Lung microvascular endothelial cell (primary cell): Measurements from ENCODE around the gene PHF13. TPM values are rescaled to one million over a fixed set of nuclear protein-coding genes. Genes with fewer than 3 reads are reported as not detected.

Experiments used
- DNase-seq, 2 donors: peaks; one replicate each; pipeline versions ENCODE4 v3.0.0 to v3.0.0-alpha.2; 2010; ENCODE audit warnings: low read depth in 2 of 2
- total RNA-seq: library from RNA; depleted of rRNA; stranded (reverse); fragments of >200 nt; gene quantifications from 2 replicates; pipeline ENCODE4 v1.2.1, GENCODE V29; 2014

Gene PHF13
- total RNA-seq: 7.7 and 7.8 TPM in 2 replicates

DNA sequence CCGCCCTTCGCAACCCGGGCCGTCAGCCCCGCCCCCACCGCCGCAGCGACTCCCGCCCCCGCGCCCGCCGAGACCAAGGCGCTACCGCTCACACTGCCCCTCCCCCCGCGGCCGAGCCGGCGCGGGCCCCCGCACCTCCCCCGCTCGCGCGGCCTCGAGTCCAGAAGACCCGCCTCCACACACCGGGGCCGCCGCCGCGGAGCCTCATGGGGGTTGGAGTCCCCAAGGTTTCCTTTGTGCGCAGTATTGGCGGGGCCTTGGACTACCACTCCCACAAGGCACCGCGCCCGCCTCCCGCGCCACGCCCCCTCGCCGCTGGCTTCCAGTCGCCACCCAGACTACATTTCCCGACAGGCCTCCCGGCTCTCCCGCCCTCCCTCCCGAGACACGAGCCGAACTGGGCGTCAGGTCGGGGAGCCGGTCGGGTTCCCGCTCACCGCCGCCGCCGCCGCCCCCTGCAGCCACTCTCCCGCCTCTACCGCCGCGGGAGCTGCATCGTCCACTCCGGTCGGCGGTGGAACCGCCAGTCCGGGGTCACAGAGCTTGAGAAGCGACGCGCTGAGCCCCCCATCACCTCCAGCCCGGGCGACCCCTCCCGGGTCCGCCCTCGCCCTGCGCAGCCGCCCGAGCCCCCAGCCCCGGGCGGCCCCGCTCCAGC lies at the start of gene PHF13:
TSS of gene PHF13 (plus strand) at position 371 of the 658 bp plus-strand sequence. CDS start 336 bp downstream, outside the sequence.
- DNase-seq: peak; percentile 100

DNA sequence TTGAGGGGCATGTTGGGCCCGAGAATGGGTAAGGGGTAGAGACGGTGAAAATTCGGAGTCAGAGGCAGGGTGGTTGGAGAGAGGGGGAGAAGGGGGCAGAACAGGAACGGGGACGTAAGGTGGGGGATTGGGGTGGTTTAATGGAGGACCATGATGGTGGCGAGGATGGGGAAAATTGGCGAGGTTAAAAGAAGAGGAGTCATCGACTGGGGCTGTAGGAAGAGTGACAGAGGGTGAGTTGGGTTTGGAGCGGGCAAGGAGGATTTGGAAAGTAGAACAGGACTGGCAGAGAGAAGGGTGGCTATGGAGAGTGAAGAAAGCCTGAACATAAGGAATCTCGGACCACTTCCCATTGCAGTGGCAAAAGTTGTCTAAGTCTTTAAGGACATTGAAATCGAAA lies 44.5 kb upstream of the PHF13 start:
- DNase-seq: no peak

DNA sequence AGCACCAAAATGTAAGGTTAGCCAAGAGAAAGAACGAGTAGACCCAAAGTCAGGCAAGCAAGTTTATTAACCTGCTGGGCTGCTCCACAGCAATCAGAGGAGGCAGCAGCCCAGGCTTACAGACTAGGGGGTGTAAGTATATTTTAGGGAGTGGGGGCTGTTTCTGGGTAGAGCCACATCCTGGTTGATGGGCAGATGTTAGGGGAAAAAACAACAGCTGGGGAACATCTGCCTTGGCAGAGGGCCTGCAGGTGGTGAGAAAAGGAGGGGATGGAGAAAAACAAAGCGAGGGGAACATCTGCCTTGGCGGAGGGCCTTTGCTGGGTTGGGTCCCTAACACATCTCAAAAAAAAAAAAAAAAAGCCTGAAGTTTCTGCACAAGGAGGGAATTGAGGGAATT lies 43.4 kb upstream of the PHF13 start:
- no peak for DNase-seq

DNA sequence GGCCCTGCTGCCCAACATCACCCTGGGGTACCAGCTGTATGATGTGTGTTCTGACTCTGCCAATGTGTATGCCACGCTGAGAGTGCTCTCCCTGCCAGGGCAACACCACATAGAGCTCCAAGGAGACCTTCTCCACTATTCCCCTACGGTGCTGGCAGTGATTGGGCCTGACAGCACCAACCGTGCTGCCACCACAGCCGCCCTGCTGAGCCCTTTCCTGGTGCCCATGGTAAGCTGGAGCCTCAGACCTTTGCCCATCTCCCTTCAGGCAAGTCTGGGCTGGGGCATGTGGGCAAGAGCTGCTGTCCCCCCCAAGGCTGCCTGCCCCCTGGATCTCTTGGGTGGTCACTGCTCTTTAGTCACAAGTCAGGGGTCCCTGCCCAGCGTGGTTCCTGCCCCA lies 42.5 kb upstream of the PHF13 start:
- DNase-seq: no peak

DNA sequence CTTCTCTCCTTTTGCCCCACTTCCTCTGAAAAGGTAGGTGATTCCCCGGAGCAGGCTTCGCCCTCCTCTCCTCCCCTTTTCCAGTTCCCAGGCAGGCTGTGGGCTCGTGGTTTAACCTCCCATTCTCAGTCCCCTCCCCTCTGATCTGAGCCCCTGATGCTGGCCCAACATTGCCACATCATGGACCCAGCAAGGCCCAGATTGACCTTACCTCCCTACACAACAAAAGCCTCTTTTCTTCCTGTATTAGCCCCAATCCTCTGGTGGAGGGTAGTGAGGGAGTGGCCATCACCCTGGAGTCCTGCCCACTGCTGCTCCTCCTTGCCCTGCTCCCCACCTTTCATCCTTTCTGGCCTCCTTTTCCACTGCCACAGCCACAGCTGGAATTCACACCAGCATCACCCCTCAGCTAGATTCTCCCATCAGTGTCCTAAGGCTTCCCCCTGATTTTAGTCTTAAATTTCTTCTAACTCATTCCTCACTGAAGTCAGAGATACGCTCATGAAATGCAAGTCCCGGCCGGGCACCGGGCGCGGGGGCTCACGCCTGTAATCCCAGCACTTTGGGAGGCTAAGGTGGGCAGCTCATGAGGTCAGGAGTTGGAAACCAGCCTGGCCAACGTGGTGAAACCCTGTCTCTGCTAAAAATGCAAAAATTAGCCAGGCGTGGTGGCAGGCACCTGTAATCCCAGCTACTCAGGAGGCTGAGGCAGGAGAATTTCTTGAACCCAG lies 40.7 kb upstream of the PHF13 start:
- no peak for DNase-seq

DNA sequence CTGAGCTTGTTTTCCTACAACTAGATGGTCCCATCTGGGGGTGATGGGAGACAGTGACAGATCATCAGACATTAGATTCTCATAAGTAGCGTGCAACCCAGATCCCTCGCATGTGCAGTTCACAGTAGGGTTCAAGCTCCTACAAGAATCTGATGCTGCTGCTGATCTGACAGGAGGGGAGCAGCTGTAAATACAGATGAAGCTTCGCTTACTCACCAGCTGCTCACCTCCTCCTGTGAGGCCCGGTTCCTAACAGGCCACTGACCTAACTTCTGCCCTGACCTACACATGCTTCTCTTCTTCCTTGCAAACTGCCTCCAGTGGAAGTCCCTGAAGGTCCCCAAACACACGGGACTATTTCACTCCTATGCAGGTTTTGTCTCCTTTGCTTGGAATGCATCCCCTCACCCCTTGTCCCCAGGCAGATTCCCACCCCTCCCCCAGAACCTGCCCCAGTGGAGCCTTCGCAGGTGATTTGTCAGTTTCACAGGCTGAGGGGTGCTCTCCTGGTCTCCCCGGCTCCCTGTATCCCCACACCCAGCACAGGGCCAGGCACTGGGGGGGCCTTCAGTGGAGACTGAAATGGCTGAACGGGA lies 39.4 kb upstream of the PHF13 start:
- no peak for DNase-seq

DNA sequence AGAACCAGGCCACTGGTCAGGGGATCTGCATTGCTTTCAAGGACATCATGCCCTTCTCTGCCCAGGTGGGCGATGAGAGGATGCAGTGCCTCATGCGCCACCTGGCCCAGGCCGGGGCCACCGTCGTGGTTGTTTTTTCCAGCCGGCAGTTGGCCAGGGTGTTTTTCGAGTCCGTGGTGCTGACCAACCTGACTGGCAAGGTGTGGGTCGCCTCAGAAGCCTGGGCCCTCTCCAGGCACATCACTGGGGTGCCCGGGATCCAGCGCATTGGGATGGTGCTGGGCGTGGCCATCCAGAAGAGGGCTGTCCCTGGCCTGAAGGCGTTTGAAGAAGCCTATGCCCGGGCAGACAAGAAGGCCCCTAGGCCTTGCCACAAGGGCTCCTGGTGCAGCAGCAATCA lies 38.7 kb upstream of the PHF13 start:
- DNase-seq: no peak

DNA sequence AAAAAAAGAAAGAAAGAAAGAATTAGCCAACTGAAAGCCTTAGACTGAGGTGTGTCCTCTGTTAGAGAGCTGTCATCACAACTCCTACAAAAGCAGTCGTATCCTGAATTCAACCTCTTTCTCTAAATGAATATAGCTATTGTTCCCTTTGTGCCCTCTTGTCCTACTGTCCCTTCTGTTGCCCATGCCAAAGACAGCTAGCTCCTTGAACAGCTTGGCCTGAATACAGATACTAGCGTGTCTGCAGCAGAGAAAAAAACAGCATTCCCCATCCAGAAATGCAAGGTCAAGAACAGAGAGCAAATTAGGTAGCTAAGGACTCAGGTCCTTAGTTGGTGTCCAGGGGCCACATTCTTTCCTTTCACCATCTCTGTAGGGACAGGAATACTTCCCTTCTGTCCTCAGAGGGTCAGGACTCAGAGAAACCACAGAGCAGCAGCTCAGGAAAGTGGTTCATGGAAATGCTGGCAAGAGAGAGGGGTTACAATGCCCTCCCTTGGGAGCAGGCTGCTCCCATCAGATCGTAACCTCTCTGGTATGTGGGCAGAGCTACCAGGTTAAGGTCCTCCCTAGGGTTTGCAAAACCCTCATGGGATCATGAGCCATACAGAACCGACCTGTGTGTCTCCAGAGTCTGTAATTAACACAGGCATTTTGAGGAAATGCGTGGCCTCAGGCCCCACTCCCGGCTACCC lies 35.6 kb upstream of the PHF13 start:
- DNase-seq: no peak

DNA sequence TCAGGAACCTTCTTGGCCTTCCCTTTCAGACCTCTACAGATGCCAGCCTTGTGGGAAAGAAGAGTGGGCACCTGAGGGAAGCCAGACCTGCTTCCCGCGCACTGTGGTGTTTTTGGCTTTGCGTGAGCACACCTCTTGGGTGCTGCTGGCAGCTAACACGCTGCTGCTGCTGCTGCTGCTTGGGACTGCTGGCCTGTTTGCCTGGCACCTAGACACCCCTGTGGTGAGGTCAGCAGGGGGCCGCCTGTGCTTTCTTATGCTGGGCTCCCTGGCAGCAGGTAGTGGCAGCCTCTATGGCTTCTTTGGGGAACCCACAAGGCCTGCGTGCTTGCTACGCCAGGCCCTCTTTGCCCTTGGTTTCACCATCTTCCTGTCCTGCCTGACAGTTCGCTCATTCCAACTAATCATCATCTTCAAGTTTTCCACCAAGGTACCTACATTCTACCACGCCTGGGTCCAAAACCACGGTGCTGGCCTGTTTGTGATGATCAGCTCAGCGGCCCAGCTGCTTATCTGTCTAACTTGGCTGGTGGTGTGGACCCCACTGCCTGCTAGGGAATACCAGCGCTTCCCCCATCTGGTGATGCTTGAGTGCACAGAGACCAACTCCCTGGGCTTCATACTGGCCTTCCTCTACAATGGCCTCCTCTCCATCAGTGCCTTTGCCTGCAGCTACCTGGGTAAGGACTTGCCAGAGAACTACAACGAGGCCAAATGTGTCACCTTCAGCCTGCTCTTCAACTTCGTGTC lies 34.7 kb upstream of the PHF13 start:
- DNase-seq: no peak

DNA sequence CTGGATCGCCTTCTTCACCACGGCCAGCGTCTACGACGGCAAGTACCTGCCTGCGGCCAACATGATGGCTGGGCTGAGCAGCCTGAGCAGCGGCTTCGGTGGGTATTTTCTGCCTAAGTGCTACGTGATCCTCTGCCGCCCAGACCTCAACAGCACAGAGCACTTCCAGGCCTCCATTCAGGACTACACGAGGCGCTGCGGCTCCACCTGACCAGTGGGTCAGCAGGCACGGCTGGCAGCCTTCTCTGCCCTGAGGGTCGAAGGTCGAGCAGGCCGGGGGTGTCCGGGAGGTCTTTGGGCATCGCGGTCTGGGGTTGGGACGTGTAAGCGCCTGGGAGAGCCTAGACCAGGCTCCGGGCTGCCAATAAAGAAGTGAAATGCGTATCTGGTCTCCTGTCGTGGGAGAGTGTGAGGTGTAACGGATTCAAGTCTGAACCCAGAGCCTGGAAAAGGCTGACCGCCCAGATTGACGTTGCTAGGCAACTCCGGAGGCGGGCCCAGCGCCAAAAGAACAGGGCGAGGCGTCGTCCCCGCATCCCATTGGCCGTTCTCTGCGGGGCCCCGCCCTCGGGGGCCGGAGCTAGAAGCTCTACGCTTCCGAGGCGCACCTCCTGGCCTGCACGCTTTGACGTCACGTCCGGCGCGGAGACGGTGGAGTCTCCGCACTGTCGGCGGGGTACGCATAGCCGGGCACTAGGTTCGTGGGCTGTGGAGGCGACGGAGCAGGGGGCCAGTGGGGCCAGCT lies 34.0 kb upstream of the PHF13 start, which contains the start of gene ZBTB48:
TSS of gene ZBTB48 (plus strand) at position 621 of the 745 bp plus-strand sequence. CDS start 616 bp downstream, outside the sequence.
- peak; percentile 97 to 98 for DNase-seq

DNA sequence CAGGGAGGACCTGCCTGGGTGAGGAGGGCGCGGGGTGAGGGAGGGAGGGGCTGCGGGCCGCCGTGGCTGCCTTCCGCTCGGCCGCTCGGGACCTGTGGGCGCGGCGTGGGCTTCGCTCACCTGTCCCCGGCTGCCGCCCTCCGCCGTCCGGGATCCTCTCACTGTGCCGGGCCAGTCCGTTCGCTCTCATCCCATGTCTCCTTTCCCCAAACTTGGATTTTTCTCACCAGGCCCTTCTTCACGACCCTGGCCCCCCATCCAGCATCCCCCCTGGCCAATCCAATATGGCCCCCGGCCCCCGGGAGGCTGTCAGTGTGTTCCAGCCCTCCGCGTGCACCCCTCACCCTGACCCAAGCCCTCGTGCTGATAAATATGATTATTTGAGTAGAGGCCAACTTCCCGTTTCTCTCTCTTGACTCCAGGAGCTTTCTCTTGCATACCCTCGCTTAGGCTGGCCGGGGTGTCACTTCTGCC lies 33.4 kb upstream of the PHF13 start:
- DNase-seq: peak; percentile 25 to 33

DNA sequence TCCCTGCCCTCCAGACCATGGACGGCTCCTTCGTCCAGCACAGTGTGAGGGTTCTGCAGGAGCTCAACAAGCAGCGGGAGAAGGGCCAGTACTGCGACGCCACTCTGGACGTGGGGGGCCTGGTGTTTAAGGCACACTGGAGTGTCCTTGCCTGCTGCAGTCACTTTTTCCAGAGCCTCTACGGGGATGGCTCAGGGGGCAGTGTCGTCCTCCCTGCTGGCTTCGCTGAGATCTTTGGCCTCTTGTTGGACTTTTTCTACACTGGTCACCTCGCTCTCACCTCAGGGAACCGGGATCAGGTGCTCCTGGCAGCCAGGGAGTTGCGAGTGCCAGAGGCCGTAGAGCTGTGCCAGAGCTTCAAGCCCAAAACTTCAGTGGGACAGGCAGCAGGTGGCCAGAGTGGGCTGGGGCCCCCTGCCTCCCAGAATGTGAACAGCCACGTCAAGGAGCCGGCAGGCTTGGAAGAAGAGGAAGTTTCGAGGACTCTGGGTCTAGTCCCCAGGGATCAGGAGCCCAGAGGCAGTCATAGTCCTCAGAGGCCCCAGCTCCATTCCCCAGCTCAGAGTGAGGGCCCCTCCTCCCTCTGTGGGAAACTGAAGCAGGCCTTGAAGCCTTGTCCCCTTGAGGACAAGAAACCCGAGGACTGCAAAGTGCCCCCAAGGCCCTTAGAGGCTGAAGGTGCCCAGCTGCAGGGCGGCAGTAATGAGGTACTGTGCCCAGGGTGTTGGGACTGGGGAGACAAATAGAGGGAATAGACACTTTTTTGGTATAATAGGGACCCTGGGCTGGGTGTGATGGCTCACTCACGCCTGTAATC lies 32.7 kb upstream of the PHF13 start:
- DNase-seq: peak in 1 of 2 donors; percentile 39

DNA sequence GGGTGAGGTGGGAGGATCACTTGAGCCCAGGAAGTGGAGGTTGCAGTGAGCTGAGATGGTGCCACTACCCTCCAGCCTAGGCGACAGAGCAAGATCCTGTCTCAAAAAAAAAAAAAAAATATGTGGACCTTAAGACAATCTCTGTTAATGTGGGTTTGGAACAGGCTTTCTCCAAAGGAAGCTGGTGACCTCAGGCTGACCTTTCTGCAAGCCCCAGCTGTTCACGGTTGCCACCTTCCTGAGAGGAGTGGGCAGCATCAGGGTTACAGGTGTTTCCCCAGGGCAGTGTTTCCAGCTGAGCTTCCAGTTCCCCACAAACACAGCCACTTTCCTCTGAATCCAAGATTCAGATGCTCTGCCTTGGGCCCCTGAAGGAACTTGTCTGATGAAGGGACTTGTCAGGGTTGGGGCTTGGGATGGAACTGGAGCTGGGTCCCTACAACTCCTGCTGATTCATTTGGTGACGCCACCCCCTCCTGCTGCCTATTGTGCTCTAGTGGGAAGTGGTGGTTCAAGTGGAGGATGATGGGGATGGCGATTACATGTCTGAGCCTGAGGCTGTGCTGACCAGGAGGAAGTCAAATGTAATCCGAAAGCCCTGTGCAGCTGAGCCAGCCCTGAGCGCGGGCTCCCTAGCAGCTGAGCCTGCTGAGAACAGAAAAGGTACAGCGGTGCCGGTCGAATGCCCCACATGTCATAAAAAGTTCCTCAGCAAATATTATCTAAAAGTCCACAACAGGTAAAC lies 31.8 kb upstream of the PHF13 start:
- DNase-seq: peak in 1 of 2 donors; percentile 65

DNA sequence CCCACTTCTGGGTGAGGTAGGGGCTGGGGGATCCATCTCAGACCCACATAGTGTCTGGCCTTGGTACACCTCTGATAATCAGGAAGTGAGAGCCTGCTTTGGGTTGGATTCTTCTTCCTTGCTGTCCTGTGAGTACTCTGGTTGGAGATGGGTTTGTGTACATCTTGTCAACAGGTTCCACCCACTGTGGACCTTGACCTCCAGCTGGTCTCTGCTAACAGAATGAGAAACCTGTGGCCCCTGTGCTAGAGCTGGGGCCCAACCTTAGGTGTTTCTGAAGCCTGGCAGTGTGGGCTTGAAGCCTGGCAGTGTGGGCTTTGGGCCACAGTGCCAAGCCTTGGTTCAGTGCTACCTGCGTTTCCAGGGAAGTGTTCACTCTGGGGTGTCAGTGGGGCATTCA lies 31.2 kb upstream of the PHF13 start:
- no peak for DNase-seq

DNA sequence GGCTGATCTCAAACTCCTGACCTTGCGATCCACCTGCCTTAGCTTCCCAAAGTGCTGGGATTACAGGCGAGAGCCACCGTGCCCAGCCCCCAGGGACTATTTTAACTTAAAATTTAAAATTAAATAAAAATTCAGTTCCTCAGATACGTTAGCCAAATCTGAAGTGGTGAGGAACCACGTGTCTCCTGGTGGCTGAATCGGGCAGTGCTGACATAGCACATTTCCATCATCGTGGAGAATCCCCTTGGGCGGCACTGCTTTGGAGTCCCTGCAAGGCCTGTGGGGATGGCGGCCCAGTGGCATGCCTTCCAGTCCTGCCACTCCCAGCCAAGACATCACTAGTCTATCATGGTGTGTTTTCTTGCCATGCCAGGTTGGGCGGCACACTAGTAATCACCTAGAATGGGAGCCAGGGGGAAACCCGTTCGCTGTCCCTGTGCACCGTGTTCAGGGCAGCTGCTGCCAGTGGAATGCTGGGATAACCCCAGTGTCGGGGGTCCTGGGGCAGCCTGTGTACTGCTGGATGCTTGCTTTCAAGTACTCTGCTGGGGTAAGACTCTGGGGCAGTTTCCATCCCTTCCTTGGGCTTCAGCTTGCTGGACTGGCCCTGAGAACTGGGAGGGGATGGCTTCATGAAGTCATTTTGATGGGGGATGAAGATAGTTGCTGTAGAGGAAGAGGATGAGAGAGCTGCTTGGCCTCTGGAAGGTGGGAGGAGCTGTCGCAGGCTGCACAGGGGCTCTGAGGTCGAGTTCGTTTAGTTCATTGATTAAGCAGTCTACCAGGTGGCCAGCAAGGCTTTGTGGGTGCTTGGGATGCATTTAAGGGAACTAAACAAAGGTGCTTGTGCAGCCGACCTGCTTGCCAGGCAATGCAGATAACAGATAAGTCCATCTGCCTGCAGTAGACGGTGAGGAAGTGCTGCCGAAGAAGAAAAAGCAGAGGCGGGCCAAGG lies 29.1 kb upstream of the PHF13 start:
- DNase-seq: no peak

DNA sequence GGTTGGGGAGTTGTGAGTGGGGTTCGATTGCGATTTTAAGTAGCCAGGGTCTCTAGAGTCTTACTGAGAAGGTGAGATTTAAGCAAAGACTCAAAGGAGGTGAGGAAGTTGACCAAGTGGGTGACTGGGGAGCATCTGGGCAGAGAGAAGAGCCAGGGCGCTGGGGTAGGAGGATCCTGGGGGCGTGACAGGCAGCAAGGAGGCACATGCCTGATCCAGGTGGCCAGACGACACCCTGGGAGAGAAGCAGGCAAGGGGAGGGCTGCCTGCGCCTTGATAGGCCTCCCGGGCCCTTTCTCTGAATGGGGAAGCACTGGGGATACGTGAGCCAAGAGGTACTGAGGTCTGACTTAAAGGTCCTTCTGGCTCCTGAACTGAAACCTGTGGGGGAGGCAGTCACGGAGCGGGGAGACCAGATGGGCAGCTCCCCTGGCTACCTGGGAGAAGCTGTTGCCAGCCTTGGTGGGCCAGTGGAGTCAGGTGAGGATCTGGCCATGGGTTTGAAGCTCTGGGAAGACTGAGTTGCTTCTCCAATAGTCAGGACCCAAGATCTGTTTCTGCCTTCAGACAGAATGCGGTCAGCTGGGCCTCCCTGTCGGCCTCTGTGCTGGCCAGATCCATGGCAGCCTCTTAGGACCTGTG lies 28.3 kb upstream of the PHF13 start:
- DNase-seq: no peak

DNA sequence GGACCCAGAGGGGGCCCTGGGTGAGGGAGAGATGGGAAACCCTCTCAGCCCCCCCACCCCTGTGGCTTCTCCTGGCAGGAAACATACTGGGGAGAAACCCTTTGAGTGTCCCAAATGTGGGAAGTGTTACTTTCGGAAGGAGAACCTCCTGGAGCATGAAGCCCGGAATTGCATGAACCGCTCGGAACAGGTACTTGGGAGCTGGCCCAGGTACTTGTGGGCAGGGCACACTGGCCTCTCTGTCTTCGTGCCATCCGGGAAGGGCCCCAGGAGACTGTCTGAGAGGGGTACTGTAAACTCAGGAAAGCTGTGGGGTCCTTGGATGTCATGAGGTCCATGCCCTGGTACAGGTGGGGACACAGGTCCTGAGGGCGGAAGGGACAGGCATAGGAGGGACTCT lies 27.7 kb upstream of the PHF13 start:
- no peak for DNase-seq
